GM21390 (cell line): ENCODE measurements around the gene BNC1.
"Not testable (repeated sequence)": the region's sequence is repeated elsewhere in the genome, so short reads cannot be mapped to it uniquely, and the experiment has no call there.

Experiments
- ATAC-seq: cut with Tn5 transposase; IDR thresholded peaks from one replicate; pipeline ENCODE4 v1.9.1; 2021; ENCODE audit not compliant: unreplicated experiment

The BNC1 gene

DNA sequence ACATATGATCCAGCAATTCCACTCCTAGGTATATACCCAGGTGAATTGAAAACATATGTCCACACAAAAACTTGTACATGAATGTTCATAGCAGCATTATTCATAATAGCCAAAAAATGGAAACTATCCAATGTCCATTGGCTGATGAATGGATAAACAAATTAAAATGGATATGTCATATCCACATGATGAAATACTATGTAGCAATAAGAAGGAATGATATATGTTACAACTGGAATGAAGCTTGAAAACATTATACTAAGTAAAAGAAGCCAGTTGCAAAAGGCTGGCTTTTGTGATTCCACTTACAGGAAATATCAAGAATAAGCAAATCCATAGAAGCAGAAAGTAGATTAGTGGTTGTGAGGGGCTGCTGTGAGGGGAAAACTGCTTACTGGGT, 33.7 kb downstream of the BNC1 start:
- no peak for ATAC-seq

DNA sequence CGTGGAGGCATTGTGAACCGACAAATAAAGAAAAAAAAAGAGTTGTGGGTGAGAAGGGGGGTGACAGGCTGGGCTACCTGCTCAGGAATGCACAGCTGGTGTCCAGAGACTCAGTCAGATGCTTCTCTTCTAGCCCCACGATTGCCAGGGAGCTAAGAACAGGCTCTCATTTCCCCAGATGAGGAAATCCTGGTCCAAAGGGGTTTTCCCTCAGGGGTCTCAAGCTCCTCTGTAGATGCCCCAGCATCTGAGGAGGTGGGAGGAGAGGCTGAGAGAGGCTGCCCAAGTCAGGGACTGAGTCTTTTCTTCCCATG, 35.5 kb downstream of the BNC1 start:
- ATAC-seq, result no peak

GRCh38 chr15:83248151-83249029, 36.1 kb downstream of the BNC1 start:
- ATAC-seq, result no peak

DNA sequence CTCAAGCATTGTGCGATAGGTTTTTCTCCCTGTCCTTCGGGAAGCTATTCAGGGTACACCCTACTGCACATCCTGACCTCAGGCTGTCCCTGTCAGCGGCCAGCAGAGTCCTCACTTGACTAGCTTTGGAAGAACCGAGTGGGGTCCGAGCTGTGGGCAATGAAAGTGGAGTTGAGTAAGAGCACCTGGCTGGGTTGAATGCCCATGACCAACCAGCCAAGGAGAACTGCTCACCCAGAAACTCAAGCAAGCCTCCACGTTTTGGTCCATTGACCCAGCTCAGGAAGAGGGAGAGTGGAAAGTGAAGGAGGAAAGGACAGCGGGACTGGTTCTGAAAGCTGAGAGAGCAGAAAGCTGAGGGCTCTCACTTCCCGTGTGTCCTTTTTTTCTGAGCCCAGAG, 40.8 kb downstream of the BNC1 start:
- ATAC-seq, result no peak

DNA sequence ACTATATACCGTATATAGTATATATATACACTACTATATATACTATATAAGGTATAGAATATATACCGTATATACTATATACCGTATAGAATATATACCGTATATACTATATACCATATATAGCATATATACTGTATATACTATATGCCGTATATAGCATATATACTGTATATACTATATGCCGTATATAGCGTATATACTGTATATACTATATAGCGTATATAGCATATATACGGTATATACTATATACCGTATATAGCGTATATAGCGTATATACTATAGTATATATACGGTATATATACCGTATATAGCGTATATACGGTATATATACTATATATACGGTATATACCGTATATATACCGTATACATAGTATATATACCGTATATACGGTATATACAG, 54.2 kb downstream of the BNC1 start:
- no peak for ATAC-seq

DNA sequence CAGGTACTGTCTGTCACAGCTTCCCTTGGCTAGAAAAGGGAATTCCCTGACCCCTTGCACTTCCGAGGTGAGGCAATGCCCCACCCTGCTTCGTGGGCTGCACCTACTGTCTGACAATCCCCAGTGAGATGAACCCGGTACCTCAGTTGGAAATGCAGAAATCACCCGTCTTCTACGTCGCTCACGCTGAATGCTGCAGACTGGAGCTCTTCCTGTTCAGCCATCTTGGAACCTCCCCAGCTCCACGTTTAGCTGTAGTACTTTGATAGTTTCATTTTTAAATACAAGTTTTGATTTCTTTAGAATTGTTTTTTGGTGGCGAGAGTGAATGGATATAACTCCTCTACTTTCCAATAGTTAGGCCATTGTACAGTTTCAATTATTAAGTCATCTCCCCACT, 59.0 kb downstream of the BNC1 start:
- no peak for ATAC-seq

DNA sequence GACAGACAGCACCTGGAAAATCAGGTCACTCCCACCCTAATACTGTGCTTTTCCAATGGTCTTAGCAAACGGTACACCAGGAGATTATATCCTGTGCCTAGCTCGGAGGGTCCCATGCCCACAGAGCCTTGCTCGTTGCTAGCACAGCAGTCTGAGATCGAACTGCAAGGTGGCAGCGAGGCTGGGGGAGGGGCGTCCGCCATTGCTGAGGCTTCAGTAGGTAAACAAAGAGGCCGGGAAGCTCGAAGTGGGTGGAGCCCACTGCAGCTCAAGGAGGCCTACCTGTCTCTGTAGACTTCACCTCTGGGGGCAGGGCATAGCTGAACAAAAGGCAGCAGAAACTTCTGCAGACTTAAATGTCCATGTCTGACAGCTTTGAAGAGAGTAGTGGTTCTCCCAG, 62.7 kb downstream of the BNC1 start:
- not testable (repeated sequence) for ATAC-seq

GRCh38 chr15:83219026-83219425, 65.4 kb downstream of the BNC1 start:
- no peak for ATAC-seq

DNA sequence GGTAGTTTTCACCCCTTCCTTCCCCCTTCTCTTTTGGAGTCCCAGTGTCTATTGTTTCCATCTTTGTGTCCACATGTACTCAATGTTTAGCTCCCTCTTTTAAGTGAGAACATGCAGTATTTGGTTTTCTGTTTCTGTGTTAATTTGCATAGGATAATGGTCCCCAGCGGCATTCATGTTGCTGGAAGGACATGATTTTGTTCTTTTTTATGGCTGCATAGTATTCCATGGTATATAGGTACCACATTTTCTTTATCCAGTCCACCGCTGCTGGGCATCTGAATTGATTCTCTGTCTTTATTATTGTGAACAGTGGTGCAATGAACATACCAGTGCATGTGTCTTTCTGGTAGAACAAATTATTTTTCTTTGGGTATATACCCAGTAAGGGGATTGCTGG, 69.2 kb downstream of the BNC1 start:
- ATAC-seq, result no peak

DNA sequence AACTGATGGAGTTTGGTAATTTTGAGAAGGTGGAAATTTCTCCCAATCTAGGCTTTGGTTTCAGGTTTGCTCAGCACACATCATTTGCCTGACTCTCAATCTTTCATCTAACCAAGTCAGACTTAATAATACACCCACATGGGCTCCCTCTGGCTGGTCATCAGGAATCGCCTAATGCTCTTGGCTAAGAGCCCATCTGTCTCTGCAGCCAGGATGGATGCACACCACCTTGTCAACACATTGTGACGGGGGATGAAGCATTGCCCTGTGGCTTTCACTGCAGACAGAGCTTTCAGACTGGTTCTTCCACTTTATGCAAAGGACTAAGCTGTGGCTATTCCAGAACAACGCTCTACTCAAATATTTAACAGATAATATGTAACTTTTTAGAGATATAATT, 73.8 kb downstream of the BNC1 start:
- ATAC-seq, result no peak

- ATAC-seq, result no peak
Observed at GRCh38 chr15:83209333-83209732, 75.1 kb downstream of the BNC1 start.

GRCh38 chr15:83208367-83208661, 76.2 kb downstream of the BNC1 start:
- ATAC-seq, result no peak

DNA sequence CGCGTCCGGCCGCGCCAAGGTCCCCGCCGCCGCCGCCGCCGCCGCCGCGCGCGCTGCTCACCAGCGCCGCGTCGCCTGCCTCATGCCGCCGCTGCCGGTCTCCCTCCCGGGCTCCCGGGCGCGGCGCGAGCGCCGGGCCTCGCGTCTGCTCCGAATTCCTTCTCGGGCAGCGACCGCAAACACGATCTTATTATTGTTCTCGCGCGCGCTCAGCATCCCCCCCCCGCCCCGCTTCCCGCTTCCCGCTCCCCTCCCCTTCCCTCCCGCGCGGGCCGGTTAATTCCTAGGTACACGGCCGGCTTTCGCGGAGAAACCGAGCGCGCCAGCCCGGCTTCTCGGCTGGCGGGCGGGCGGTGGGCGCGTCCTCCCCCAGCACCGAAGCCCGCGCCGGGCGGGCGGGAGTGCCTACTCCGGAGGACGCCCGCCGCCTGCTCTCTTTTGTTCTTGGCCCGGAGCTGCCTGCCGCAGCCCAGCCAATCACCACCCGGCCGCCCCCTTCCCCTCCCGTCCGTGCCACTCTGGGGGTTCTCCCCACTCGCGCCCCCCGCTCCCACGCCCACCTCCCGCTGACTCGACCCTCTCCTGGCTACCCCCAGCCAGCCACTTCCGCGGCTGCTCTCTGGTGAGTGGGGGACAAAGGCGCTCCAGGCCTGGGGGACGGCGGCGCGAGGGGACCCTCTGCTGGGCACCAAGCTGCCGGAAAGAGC, 76.7 kb downstream of the BNC1 start, which contains the start of gene HDGFL3:
TSS of gene HDGFL3 (minus strand) at position 164 of the 707 bp plus-strand sequence. CDS start 409 bp downstream, outside the sequence.
- peak; percentile 42 for ATAC-seq

DNA sequence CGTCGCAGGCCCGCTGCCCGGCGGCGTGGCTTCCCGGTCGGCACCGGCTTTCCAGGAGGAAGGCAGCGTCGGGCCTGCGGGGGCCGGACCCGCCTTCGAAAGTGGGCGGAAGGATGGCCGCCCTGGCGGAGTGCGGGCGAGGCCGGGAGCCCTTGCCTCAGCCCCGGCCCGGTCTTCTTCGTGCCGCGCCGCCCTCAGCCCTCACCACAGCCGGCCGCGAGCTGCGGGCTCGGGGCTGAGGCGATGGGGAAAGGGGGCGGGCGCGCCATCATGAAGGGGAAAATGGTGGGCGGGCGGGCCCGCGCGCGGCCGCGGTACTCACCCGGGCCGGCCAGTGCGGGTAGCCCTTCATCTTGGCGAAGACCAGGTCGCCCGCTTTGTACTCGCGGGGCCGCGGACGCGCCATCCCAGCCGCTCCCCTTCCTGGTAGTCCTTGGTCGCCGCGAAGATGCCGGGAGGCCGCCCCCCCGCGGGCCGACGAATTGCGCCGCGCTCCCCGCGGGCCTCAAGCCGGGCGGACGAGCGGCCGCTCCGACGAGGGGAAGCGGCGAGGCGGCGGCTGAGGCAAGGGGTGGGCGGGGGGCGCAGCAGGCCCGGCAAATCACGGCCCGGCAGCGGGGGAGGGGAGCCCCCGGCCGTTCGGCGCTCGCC, 77.3 kb downstream of the BNC1 start:
- ATAC-seq, result peak; percentile 31

- ATAC-seq, result no peak
Observed at GRCh38 chr15:83206526-83207008, 77.9 kb downstream of the BNC1 start.
